A549 treated with CpdA at 1 μM for 4 hours (cell line): ENCODE results near the gene IL6R. TPM values are rescaled to one million over a fixed set of nuclear protein-coding genes. Genes with fewer than 3 reads are reported as not detected.

Source experiments
- total RNA-seq: library from RNA; stranded (reverse); fragments of 200-300 nt; extraction: Qiagen RNA extraction; gene quantifications from 5 replicates; pipeline ENCODE4 v1.2.3, GENCODE V29; 2022; ENCODE audit warnings: low read depth

IL6R gene
- 10.1 to 13.8 TPM (median 11.3 TPM) in 5 replicates for total RNA-seq

DNA sequence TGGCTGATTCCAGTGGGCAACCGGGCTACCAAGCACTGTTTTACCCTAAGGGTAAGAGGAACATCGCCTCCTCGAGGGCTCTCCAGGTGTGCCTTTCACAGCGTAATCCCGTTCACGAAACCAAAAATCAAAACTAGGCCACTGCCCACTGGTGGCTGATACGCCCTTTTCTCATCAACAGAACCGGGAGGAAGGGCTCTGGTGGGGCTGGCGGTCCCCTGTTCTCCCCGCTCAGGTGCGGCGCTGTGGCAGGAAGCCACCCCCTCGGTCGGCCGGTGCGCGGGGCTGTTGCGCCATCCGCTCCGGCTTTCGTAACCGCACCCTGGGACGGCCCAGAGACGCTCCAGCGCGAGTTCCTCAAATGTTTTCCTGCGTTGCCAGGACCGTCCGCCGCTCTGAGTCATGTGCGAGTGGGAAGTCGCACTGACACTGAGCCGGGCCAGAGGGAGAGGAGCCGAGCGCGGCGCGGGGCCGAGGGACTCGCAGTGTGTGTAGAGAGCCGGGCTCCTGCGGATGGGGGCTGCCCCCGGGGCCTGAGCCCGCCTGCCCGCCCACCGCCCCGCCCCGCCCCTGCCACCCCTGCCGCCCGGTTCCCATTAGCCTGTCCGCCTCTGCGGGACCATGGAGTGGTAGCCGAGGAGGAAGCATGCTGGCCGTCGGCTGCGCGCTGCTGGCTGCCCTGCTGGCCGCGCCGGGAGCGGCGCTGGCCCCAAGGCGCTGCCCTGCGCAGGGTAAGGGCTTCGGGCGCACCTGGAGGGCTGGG, at the start of gene IL6R:
Gene IL6R, plus strand, starts transcription at position 360 of the 763 bp plus-strand sequence. Its CDS starts 287 bp downstream, at position 647.

GRCh38 chr1:154502066-154502743, 97.1 kb downstream of the IL6R start, which contains the start of the genes SHE and TDRD10:
Gene SHE, minus strand, starts transcription at chr1:154502412. Its CDS starts 386 bp downstream, at chr1:154502026.
Gene TDRD10, plus strand, starts transcription at chr1:154502219. Its CDS starts 4,685 bp downstream, at chr1:154506904.

Other genes starting within 250 kb of the IL6R start
- gene TPM3, start 213.2 kb upstream of the IL6R start, total RNA-seq: 443 to 631 TPM (median 459 TPM) in 5 replicates
- gene CFAP141, start 199.0 kb upstream of the IL6R start, total RNA-seq: not detected in 5 replicates
- 112 to 120 TPM (median 115 TPM) in 5 replicates for gene UBAP2L, start 184.4 kb upstream of the IL6R start, total RNA-seq
- 95.2 to 114 TPM (median 101 TPM) in 5 replicates for gene HAX1, start 132.7 kb upstream of the IL6R start, total RNA-seq
- gene AQP10, start 84.2 kb upstream of the IL6R start, total RNA-seq: not detected in 5 replicates
- gene ATP8B2, start 79.8 kb upstream of the IL6R start, total RNA-seq: 22.0 to 38.9 TPM (median 31.0 TPM) in 5 replicates
- gene TDRD10, start 96.9 kb downstream of the IL6R start, total RNA-seq: 0.07 TPM in 1 of 5 replicates, not detected in the others
- 0.02 to 0.07 TPM (median 0.03 TPM) in 5 replicates for gene SHE, start 97.1 kb downstream of the IL6R start, total RNA-seq
- 57.3 to 68.4 TPM (median 63.4 TPM) in 5 replicates for gene UBE2Q1, start 153.3 kb downstream of the IL6R start, total RNA-seq
- 0.34 to 0.58 TPM (median 0.38 TPM) in 5 replicates for gene CHRNB2, start 162.4 kb downstream of the IL6R start, total RNA-seq
- 69.1 to 84.1 TPM (median 78.8 TPM) in 5 replicates for gene ADAR, start 202.8 kb downstream of the IL6R start, total RNA-seq